ENCODE data around the gene KRTAP16-1. TPM values are rescaled to one million over a fixed set of nuclear protein-coding genes. Genes with fewer than 3 reads are reported as not detected.

The KRTAP16-1 gene
- total RNA-seq (2022; extraction: Qiagen RNA extraction; ENCODE audit: low read depth) = not detected in 5 replicates

GRCh38 chr17:41308918-41309359 lies at the start of gene KRTAP16-1:
Gene KRTAP16-1, minus strand, starts transcription at chr17:41309309. Its CDS starts 56 bp downstream, at chr17:41309253.

GRCh38 chr17:41350381-41350878 lies 41.3 kb upstream of the KRTAP16-1 start, which contains the start of gene KRT33A:
Gene KRT33A, minus strand, starts transcription at chr17:41350828. Its CDS starts 61 bp downstream, at chr17:41350767.

GRCh38 chr17:41315204-41315794 lies 6.2 kb upstream of the KRTAP16-1 start, which contains the start of gene KRTAP17-1:
Gene KRTAP17-1, minus strand, starts transcription at chr17:41315710. Its CDS starts 60 bp downstream, at chr17:41315650.

GRCh38 chr17:41301916-41302901 lies 6.9 kb downstream of the KRTAP16-1 start, which contains the start of gene KRTAP29-1:
Gene KRTAP29-1, minus strand, starts transcription at chr17:41302851. Its CDS starts 0 bp downstream, at chr17:41302851.

GRCh38 chr17:41275648-41276190 lies 33.4 kb downstream of the KRTAP16-1 start, which contains the start of gene KRTAP9-7:
Gene KRTAP9-7, plus strand, starts transcription at chr17:41275698. Its CDS starts 0 bp downstream, at chr17:41275698.

GRCh38 chr17:41265078-41265477 lies 44.0 kb downstream of the KRTAP16-1 start, which contains the start of gene KRTAP9-6:
Gene KRTAP9-6, plus strand, starts transcription at chr17:41265378. Its CDS starts 0 bp downstream, at chr17:41265378.

Other genes starting within 250 kb of the KRTAP16-1 start
- not detected in 5 replicates for gene KRTAP2-3, start 249.2 kb downstream of the KRTAP16-1 start, total RNA-seq (2022; extraction: Qiagen RNA extraction; ENCODE audit: low read depth)
- gene KRTAP2-4, start 243.4 kb downstream of the KRTAP16-1 start, total RNA-seq (2022; extraction: Qiagen RNA extraction; ENCODE audit: low read depth) = not detected in 5 replicates
- gene KRTAP4-7, start 225.2 kb downstream of the KRTAP16-1 start, total RNA-seq (2022; extraction: Qiagen RNA extraction; ENCODE audit: low read depth) = not detected in 5 replicates
- not detected in 5 replicates for gene KRTAP4-8, start 211.2 kb downstream of the KRTAP16-1 start, total RNA-seq (2022; extraction: Qiagen RNA extraction; ENCODE audit: low read depth)
- gene KRTAP4-16, start 207.1 kb downstream of the KRTAP16-1 start, total RNA-seq (2022; extraction: Qiagen RNA extraction; ENCODE audit: low read depth) = not detected in 5 replicates
- not detected in 5 replicates for gene KRTAP4-9, start 203.9 kb downstream of the KRTAP16-1 start, total RNA-seq (2022; extraction: Qiagen RNA extraction; ENCODE audit: low read depth)
- not detected in 5 replicates for gene KRTAP4-11, start 190.9 kb downstream of the KRTAP16-1 start, total RNA-seq (2022; extraction: Qiagen RNA extraction; ENCODE audit: low read depth)
- not detected in 5 replicates for gene KRTAP4-12, start 185.1 kb downstream of the KRTAP16-1 start, total RNA-seq (2022; extraction: Qiagen RNA extraction; ENCODE audit: low read depth)
- gene KRTAP4-6, start 168.8 kb downstream of the KRTAP16-1 start, total RNA-seq (2022; extraction: Qiagen RNA extraction; ENCODE audit: low read depth) = not detected in 5 replicates
- not detected in 5 replicates for gene KRTAP4-5, start 159.5 kb downstream of the KRTAP16-1 start, total RNA-seq (2022; extraction: Qiagen RNA extraction; ENCODE audit: low read depth)
- not detected in 5 replicates for gene KRTAP4-4, start 148.6 kb downstream of the KRTAP16-1 start, total RNA-seq (2022; extraction: Qiagen RNA extraction; ENCODE audit: low read depth)
- not detected in 5 replicates for gene KRTAP4-3, start 141.1 kb downstream of the KRTAP16-1 start, total RNA-seq (2022; extraction: Qiagen RNA extraction; ENCODE audit: low read depth)
- gene KRTAP4-2, start 131.1 kb downstream of the KRTAP16-1 start, total RNA-seq (2022; extraction: Qiagen RNA extraction; ENCODE audit: low read depth) = not detected in 5 replicates
- 0.20 to 0.22 TPM in 2 of 5 replicates, not detected in the others for gene KRTAP4-1, start 124.4 kb downstream of the KRTAP16-1 start, total RNA-seq (2022; extraction: Qiagen RNA extraction; ENCODE audit: low read depth)
- not detected in 5 replicates for gene KRTAP9-1, start 119.4 kb downstream of the KRTAP16-1 start, total RNA-seq (2022; extraction: Qiagen RNA extraction; ENCODE audit: low read depth)
- gene KRTAP9-2, start 82.7 kb downstream of the KRTAP16-1 start, total RNA-seq (2022; extraction: Qiagen RNA extraction; ENCODE audit: low read depth) = not detected in 5 replicates
- gene KRTAP9-3, start 76.9 kb downstream of the KRTAP16-1 start, total RNA-seq (2022; extraction: Qiagen RNA extraction; ENCODE audit: low read depth) = not detected in 5 replicates
- not detected in 5 replicates for gene KRTAP9-8, start 71.3 kb downstream of the KRTAP16-1 start, total RNA-seq (2022; extraction: Qiagen RNA extraction; ENCODE audit: low read depth)
- not detected in 5 replicates for gene KRTAP9-4, start 59.6 kb downstream of the KRTAP16-1 start, total RNA-seq (2022; extraction: Qiagen RNA extraction; ENCODE audit: low read depth)
- gene KRTAP9-9, start 53.9 kb downstream of the KRTAP16-1 start, total RNA-seq (2022; extraction: Qiagen RNA extraction; ENCODE audit: low read depth) = not detected in 5 replicates
- gene KRTAP9-6, start 43.9 kb downstream of the KRTAP16-1 start, total RNA-seq (2022; extraction: Qiagen RNA extraction; ENCODE audit: low read depth) = not detected in 5 replicates
- not detected in 5 replicates for gene KRTAP9-7, start 33.6 kb downstream of the KRTAP16-1 start, total RNA-seq (2022; extraction: Qiagen RNA extraction; ENCODE audit: low read depth)
- gene KRTAP29-1, start 6.5 kb downstream of the KRTAP16-1 start, total RNA-seq (2022; extraction: Qiagen RNA extraction; ENCODE audit: low read depth) = not detected in 5 replicates
- gene KRTAP17-1, start 6.4 kb upstream of the KRTAP16-1 start, total RNA-seq (2022; extraction: Qiagen RNA extraction; ENCODE audit: low read depth) = not detected in 5 replicates
- gene KRT33A, start 41.5 kb upstream of the KRTAP16-1 start, total RNA-seq (2022; extraction: Qiagen RNA extraction; ENCODE audit: low read depth) = not detected in 5 replicates
- gene KRT33B, start 60.5 kb upstream of the KRTAP16-1 start, total RNA-seq (2022; extraction: Qiagen RNA extraction; ENCODE audit: low read depth) = not detected in 5 replicates
- 0.37 to 0.73 TPM (median 0.45 TPM) in 5 replicates for gene KRT34, start 73.0 kb upstream of the KRTAP16-1 start, total RNA-seq (2022; extraction: Qiagen RNA extraction; ENCODE audit: low read depth)
- gene KRT31, start 88.3 kb upstream of the KRTAP16-1 start, total RNA-seq (2022; extraction: Qiagen RNA extraction; ENCODE audit: low read depth) = 0.08 TPM in 1 of 5 replicates, not detected in the others
- not detected in 5 replicates for gene KRT37, start 115.3 kb upstream of the KRTAP16-1 start, total RNA-seq (2022; extraction: Qiagen RNA extraction; ENCODE audit: low read depth)
- not detected in 5 replicates for gene KRT38, start 131.7 kb upstream of the KRTAP16-1 start, total RNA-seq (2022; extraction: Qiagen RNA extraction; ENCODE audit: low read depth)
- gene KRT32, start 158.1 kb upstream of the KRTAP16-1 start, total RNA-seq (2022; extraction: Qiagen RNA extraction; ENCODE audit: low read depth) = 0.13 TPM in 1 of 5 replicates, not detected in the others
- not detected in 5 replicates for gene KRT35, start 171.8 kb upstream of the KRTAP16-1 start, total RNA-seq (2022; extraction: Qiagen RNA extraction; ENCODE audit: low read depth)
- 0.07 TPM in 1 of 5 replicates, not detected in the others for gene KRT36, start 180.6 kb upstream of the KRTAP16-1 start, total RNA-seq (2022; extraction: Qiagen RNA extraction; ENCODE audit: low read depth)
- gene KRT13, start 196.3 kb upstream of the KRTAP16-1 start, total RNA-seq (2022; extraction: Qiagen RNA extraction; ENCODE audit: low read depth) = 0.24 to 0.87 TPM (median 0.39 TPM) in 5 replicates
- gene KRT15, start 209.6 kb upstream of the KRTAP16-1 start, total RNA-seq (2022; extraction: Qiagen RNA extraction; ENCODE audit: low read depth) = 2.7 to 4.0 TPM (median 3.2 TPM) in 5 replicates
- gene KRT19, start 219.0 kb upstream of the KRTAP16-1 start, total RNA-seq (2022; extraction: Qiagen RNA extraction; ENCODE audit: low read depth) = 42.9 to 67.6 TPM (median 53.1 TPM) in 5 replicates